Frontal cortex (tissue), 4 donors: ENCODE measurements around the gene TRAPPC3L. TPM values are rescaled to one million over a fixed set of nuclear protein-coding genes. Genes with fewer than 3 reads are reported as not detected.

Experiments used
- DNase-seq, 2 donors: peaks; one replicate each; pipeline ENCODE4 v3.0.0; 2012; ENCODE audit warnings: low spot score in 2 of 2
- FAIRE-seq: peaks from 2 replicates; lab custom pipeline; 2012; peaks lifted over from hg19 to GRCh38; lab: Jason Lieb, UNC
- total RNA-seq: library from RNA; depleted of rRNA; stranded (reverse); fragments of >200 nt; gene quantifications from one replicate; pipeline ENCODE4 v1.2.3, GENCODE V29; 2014
- donor health status: control.
- donor health status: control.
- donor health status: control.

Gene TRAPPC3L
- total RNA-seq, 1 donor from 2014 or later = under 0.01 TPM

- DNase-seq (no peak), FAIRE-seq (no peak)
Measured at GRCh38 chr6:116476002-116476678, 69.3 kb downstream of the TRAPPC3L start.

GRCh38 chr6:116475141-116475540 lies 70.3 kb downstream of the TRAPPC3L start:
- DNase-seq (no peak), FAIRE-seq (no peak)

- FAIRE-seq = no peak
- DNase-seq = no peak
Measured at GRCh38 chr6:116472706-116473105, 72.8 kb downstream of the TRAPPC3L start.

DNA sequence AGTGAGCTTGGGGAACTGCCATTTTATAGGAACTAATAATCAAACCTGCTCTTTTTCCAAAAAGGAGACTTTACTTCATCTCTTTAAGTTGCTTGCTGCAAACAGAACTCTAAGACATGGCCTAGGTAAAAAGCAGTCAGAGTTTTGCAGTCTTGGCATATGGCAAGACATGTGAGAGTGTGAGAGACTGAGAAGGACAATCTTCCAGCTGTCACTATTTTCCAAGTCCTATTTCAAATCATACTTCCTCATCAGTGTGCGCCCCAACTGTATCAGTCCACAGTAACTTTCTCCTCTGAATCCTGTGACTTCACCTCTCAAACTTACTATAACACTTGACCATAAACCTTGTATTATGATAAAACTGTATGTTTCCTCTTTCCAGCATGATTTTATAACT lies 74.0 kb downstream of the TRAPPC3L start:
- DNase-seq (no peak), FAIRE-seq (no peak)

GRCh38 chr6:116468293-116468692 lies 77.2 kb downstream of the TRAPPC3L start:
- FAIRE-seq = no peak
- no peak for DNase-seq

GRCh38 chr6:116467514-116467913 lies 78.0 kb downstream of the TRAPPC3L start:
- no peak for DNase-seq
- no peak for FAIRE-seq

- FAIRE-seq (no peak), DNase-seq (no peak)
Measured at GRCh38 chr6:116467096-116467495, 78.4 kb downstream of the TRAPPC3L start.

- DNase-seq = no peak
- no peak for FAIRE-seq
Measured at GRCh38 chr6:116465246-116465645, 80.2 kb downstream of the TRAPPC3L start.

GRCh38 chr6:116463301-116463700 lies 82.2 kb downstream of the TRAPPC3L start:
- FAIRE-seq = no peak
- DNase-seq = no peak

- no peak for FAIRE-seq
- peak; percentile 41 to 60 for DNase-seq
Measured at GRCh38 chr6:116461932-116462885, 83.3 kb downstream of the TRAPPC3L start.

- DNase-seq (no peak), FAIRE-seq (no peak)
Measured at GRCh38 chr6:116461331-116461931, 84.1 kb downstream of the TRAPPC3L start, which contains the start of gene CALHM6. CALHM6 (plus strand) TSS chr6:116461375; CDS start chr6:116461930, 555 bp downstream.

GRCh38 chr6:116459927-116460326 lies 85.6 kb downstream of the TRAPPC3L start:
- no peak for FAIRE-seq
- no peak for DNase-seq

- no peak for FAIRE-seq
- no peak for DNase-seq
Measured at GRCh38 chr6:116458264-116458663, 87.2 kb downstream of the TRAPPC3L start.

- no peak for DNase-seq
- no peak for FAIRE-seq
Measured at GRCh38 chr6:116456927-116457326, 88.6 kb downstream of the TRAPPC3L start.

DNA sequence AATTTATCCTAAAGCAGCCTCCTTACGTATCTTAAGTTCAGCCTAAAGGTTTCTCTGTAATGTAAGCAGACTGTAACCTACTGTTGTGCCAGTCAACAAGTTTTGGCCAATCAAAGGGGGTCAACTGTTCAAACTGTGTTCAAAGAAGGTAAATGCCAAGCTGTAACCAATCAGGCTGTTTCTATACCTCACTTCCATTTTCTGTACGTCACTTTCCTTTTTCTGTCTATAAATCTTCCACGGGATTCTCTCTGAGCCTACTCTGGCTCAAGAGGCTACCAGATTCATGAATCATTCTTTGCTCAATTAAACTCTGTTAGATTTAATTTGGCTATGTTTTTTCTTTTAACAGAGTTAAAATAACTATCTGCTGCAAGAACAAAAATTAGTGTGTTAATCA lies 89.4 kb downstream of the TRAPPC3L start:
- FAIRE-seq (no peak), DNase-seq (no peak)

- no peak for DNase-seq
- no peak for FAIRE-seq
Measured at GRCh38 chr6:116452531-116452930, 93.0 kb downstream of the TRAPPC3L start.

- DNase-seq (no peak), FAIRE-seq (no peak)
Measured at GRCh38 chr6:116451916-116452315, 93.6 kb downstream of the TRAPPC3L start.

DNA sequence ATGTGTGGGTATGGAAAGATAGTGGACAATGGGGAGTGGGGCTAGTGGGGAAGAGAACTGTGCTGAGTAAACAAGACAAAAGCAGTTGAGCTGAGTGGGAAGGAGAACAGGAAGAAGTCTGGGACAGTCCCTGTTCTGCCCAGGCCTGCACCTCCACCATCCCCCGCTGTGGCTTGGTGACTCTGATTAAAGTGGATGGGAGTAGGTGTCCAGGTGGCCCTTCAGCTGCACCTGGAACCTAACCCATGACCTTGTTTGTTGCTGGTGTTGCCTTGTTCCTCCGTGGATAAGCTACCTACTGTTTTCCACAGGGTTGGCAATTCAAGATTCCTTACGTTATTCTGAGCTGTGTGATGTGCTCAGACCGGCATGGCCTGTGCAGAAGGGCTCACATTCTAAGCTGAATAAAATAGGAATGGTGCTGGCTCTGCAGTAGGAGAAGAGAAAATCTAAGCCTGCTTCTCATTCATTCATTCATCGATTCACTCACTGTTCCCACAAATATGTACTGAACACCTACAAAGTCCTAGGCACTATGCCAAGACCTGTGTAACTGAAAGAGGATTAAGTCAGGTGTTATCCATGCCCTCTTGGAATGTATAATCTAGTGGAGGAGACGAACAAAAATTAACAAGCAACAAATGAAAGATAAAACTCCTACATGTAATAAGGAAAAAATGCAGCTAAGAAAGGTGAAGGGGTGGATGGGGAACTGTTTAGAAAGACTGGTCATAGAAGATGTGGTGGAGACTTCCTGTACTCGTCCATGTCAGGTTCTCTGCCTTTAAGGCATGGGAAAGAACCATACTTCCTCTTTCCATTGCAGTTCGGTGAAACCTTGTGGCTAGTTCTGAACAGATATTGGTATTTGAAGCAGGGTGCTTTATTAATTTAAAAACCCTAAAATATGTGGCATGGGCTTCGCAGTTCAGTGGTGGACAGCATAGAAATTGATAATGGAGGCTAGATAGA lies 94.4 kb downstream of the TRAPPC3L start:
- DNase-seq (no peak), FAIRE-seq (no peak)

- DNase-seq = no peak
- no peak for FAIRE-seq
Measured at GRCh38 chr6:116450185-116450710, 95.2 kb downstream of the TRAPPC3L start.
